ENCODE data around the gene CXCL5.
"Not testable (repeated sequence)": the region's sequence is repeated elsewhere in the genome, so short reads cannot be mapped to it uniquely, and the experiment has no call there.

CXCL5 gene

DNA sequence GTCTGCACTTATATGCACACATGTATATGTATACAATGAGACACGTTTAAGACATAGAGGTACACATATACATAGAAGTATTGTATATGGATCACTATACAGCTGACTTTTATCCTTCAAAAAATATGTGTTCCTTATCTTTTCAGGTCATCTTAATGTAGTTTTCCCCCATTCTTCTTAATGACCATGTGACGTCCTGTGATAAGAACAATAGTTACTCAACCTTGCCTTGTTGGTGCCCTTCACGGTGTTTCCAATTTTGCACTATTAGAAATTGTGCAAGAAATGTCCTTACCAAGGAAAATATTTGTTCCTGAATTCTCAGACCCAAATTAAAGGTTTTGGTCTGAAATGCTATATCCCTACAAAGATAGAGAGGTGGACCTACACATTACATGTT is 9.4 kb downstream of the CXCL5 start:
- TF ChIP-seq, protein P1, sequence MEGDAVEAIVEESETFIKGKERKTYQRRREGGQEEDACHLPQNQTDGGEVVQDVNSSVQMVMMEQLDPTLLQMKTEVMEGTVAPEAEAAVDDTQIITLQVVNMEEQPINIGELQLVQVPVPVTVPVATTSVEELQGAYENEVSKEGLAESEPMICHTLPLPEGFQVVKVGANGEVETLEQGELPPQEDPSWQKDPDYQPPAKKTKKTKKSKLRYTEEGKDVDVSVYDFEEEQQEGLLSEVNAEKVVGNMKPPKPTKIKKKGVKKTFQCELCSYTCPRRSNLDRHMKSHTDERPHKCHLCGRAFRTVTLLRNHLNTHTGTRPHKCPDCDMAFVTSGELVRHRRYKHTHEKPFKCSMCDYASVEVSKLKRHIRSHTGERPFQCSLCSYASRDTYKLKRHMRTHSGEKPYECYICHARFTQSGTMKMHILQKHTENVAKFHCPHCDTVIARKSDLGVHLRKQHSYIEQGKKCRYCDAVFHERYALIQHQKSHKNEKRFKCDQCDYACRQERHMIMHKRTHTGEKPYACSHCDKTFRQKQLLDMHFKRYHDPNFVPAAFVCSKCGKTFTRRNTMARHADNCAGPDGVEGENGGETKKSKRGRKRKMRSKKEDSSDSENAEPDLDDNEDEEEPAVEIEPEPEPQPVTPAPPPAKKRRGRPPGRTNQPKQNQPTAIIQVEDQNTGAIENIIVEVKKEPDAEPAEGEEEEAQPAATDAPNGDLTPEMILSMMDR (IDR thresholded peaks at IDR 0.05; ENCODE audit: low read depth, low read length), result no peak
- TF ChIP-seq, protein P2, sequence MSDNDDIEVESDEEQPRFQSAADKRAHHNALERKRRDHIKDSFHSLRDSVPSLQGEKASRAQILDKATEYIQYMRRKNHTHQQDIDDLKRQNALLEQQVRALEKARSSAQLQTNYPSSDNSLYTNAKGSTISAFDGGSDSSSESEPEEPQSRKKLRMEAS (IDR thresholded peaks at IDR 0.05; ENCODE audit: low read depth, low read length), result no peak
- TF ChIP-seq MYC (IDR thresholded peaks at IDR 0.05; ENCODE audit: low read depth, low read length) (no peak), POLR2A (IDR thresholded peaks at IDR 0.05; ENCODE audit: extremely low read depth, insufficient read length) (no peak)
- no peak overlapping the region for H3K4me3 ChIP-seq (ENCODE audit: low read depth, low read length)
- DNase-seq (ENCODE audit: low read depth), result no peak

DNA sequence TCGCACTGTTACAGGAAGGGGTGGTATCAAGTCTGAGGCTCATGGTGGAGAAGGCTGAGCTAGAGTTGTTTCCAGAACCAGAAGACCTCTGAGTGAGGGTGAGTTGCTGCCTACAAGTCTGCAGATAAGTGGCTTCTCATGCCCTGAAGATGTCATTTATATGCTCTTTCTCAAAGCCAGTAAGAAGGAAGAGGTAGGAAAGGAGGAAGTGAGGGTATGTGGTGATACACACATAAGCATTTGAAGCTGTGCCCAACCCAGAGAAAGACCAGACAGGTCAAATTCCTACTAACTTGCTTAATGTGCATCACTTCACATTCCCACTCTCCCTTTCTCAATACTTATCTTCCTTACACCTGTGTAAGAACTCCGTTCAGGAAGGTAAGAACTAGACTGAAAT is 10.4 kb downstream of the CXCL5 start, which contains the start of gene PPBP:
TSS of gene PPBP (minus strand) at position 130 of the 400 bp plus-strand sequence. CDS start at position 43, 87 bp downstream.
- DNase-seq (ENCODE audit: low read depth), result peak; percentile 15
- TF ChIP-seq POLR2A (IDR thresholded peaks at IDR 0.05; ENCODE audit: extremely low read depth, insufficient read length) (no peak), MYC (IDR thresholded peaks at IDR 0.05; ENCODE audit: low read depth, low read length) (no peak)
- TF ChIP-seq, protein P1 (IDR thresholded peaks at IDR 0.05; ENCODE audit: low read depth, low read length), result no peak
- TF ChIP-seq, protein P2 (IDR thresholded peaks at IDR 0.05; ENCODE audit: low read depth, low read length), result no peak
- H3K4me3 ChIP-seq (ENCODE audit: low read depth, low read length), result no peak within 1 kb of the TSS

DNA sequence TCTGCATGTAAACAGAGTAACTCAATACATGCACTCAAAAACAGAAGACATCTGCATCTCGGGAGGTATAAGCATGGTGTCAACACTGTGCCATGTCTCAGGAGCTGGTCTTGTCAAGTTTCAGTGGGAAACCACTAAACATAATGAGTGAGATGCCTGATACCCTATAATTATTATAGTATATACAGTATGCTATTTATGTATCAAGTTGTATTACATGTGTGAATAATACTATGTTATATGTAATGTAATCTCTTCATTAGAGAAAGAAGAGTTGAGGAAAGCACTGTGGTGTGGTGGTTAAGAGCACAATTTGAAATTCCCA is 13.0 kb downstream of the CXCL5 start:
- DNase-seq (ENCODE audit: low read depth), result no peak
- no peak overlapping the region for H3K4me3 ChIP-seq (ENCODE audit: low read depth, low read length)
- TF ChIP-seq MYC (IDR thresholded peaks at IDR 0.05; ENCODE audit: low read depth, low read length) (no peak), POLR2A (IDR thresholded peaks at IDR 0.05; ENCODE audit: extremely low read depth, insufficient read length) (no peak)
- TF ChIP-seq, protein P2 (IDR thresholded peaks at IDR 0.05; ENCODE audit: low read depth, low read length), result no peak
- TF ChIP-seq, protein P1 (IDR thresholded peaks at IDR 0.05; ENCODE audit: low read depth, low read length), result no peak

DNA sequence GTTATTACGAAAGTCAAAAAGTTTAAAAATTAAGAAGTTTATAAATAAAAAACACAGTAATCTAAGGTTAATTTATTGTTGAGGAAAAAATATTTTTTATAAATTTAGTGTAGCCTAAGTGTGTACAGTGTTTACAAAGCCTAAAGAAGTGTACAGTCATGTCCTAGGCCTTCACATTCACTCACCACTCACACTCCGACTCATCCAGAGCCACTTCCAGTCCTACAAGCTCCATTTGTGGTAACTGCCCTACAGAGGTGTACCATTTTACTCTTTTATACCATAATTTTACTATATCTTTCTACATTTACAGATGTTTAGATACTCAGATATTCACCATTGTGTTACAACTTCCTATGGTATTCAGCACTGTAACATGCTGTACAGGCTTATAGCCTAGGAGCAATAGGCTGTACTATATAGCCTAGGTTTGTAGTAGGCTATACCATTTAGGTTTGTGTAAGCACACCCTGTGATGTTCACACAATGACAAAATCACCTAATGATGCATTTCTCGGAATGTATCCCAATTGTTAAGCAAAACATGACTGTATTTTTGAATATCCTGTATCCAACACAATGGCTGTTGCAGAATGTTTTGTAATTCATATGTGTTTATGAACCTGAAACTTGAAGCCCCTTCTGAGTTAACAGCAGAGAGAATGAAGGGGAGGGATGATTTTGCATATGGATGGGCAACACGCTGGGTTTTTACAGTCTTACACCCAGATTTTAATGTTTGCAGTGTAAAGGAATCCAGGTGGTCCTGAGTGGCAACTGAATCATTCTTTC is 13.5 kb downstream of the CXCL5 start:
- TF ChIP-seq, protein P1 (IDR thresholded peaks at IDR 0.05; ENCODE audit: low read depth, low read length), result no peak
- TF ChIP-seq MYC (IDR thresholded peaks at IDR 0.05; ENCODE audit: low read depth, low read length), result no peak
- TF ChIP-seq, protein P2 (IDR thresholded peaks at IDR 0.05; ENCODE audit: low read depth, low read length), result no peak
- no peak for TF ChIP-seq POLR2A (IDR thresholded peaks at IDR 0.05; ENCODE audit: extremely low read depth, insufficient read length)
- H3K4me3 ChIP-seq (ENCODE audit: low read depth, low read length), result no peak overlapping the region
- no peak for DNase-seq (ENCODE audit: low read depth)

DNA sequence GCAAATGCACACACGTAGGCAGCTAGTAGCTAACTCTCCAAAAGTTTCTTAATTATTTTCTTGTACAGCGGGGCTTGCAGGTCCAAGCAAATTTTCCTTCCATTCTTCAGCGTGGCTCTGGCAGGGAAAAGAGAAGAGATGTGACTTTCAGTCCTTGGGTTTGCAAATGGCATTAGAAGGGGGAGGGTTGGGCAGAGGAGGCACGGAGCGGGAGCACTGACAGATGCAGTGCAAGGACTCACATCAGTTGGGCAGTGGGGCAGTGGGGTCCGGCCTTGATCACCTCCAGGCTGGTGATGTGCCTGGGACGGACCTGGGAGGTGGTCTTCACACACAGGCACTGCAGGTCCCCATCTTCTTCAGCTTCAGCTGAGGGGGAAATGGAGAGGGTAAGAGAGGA is 17.3 kb downstream of the CXCL5 start:
- DNase-seq (ENCODE audit: low read depth); H3K4me3 ChIP-seq (ENCODE audit: low read depth, low read length): not testable (repeated sequence)

DNA sequence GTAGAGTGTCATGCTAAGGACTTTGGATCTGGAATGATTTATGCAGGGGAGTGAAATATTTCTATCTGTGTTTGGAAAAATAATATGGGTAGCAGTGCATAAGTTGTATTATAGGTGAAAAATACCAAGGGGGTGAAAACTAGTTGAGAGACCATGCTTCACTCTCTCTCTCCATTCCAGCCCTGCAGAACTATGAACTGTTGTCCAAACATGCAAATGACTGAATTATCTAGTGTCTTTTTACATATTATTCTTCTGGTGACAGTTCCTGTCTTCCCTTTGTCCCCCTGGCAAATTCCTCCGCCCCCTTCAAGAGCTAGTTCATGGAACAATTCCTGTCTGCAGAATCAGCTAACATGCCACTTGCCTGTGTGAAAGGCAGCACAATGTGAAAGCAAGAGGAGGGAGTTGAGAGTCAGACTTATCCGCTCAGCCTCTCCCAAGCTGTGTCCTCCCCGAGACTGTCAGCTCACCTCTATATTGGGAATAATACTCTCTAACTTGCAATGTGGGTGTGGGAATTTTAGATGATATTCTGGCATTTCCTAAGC is 19.0 kb downstream of the CXCL5 start:
- no peak for DNase-seq (ENCODE audit: low read depth)
- H3K4me3 ChIP-seq (ENCODE audit: low read depth, low read length), result no peak overlapping the region
- TF ChIP-seq POLR2A (IDR thresholded peaks at IDR 0.05; ENCODE audit: extremely low read depth, insufficient read length) (no peak), MYC (IDR thresholded peaks at IDR 0.05; ENCODE audit: low read depth, low read length) (no peak)
- TF ChIP-seq, protein P1 (IDR thresholded peaks at IDR 0.05; ENCODE audit: low read depth, low read length), result no peak
- TF ChIP-seq, protein P2 (IDR thresholded peaks at IDR 0.05; ENCODE audit: low read depth, low read length), result no peak
